Calu3 (cell line): ENCODE measurements around the gene DOCK8. TPM values are rescaled to one million over a fixed set of nuclear protein-coding genes. Genes with fewer than 3 reads are reported as not detected.

Experiments used
- BruUV-seq: library from RNA; stranded (reverse); fragments of 400-500 nt; replicated peaks from 2 replicates; lab custom pipeline; 2021; lab: Mats Ljungman, UMichigan
- CTCF ChIA-PET: fragments of 300-600 bp; sonication (Branson Sonifier 250); formaldehyde crosslinking; loops from one replicate; lab custom pipeline; 2022; ENCODE audit warnings: antibody characterized with exemption; lab: Charles Lee
- DNase-seq: peaks from one replicate; pipeline ENCODE4 v3.0.0; 2022
- H3K27ac Mint-ChIP-seq: one replicate; pipeline ENCODE4 v1.8.0; 2022; ENCODE audit warnings: mixed read lengths; ENCODE audit not compliant: unreplicated experiment
- H3K27me3 Mint-ChIP-seq: one replicate; pipeline ENCODE4 v1.8.0; 2022; ENCODE audit warnings: mixed read lengths; ENCODE audit not compliant: unreplicated experiment
- H3K36me3 Mint-ChIP-seq: one replicate; pipeline ENCODE4 v1.8.0; 2022; ENCODE audit warnings: mild to moderate bottlenecking, moderate library complexity, mixed read lengths; ENCODE audit not compliant: insufficient read depth, unreplicated experiment
- H3K4me1 Mint-ChIP-seq: one replicate; pipeline ENCODE4 v1.8.0; 2022; ENCODE audit warnings: mild to moderate bottlenecking, low read depth, mixed read lengths; ENCODE audit not compliant: unreplicated experiment
- H3K4me3 Mint-ChIP-seq: one replicate; pipeline ENCODE4 v1.8.0; 2022; ENCODE audit warnings: mild to moderate bottlenecking, low read depth, moderate library complexity, mixed read lengths; ENCODE audit not compliant: unreplicated experiment
- H3K9me3 Mint-ChIP-seq: one replicate; pipeline ENCODE4 v1.8.0; 2022; ENCODE audit warnings: low read depth, mixed read lengths; ENCODE audit not compliant: unreplicated experiment
- CTCF ChIP-seq: fragments of 200-600 bp; IDR thresholded peaks from one replicate; pipeline ENCODE4 v1.8.0; 2022; ENCODE audit warnings: antibody characterized with exemption; ENCODE audit not compliant: unreplicated experiment
- intact Hi-C: fragments of 100-400 bp; cut with micrococcal nuclease; formaldehyde crosslinking; loops from one replicate; pipeline ENCODE4 v1.10.0; 2022; ENCODE audit not compliant: unreplicated experiment
- total RNA-seq: library from RNA; stranded (reverse); gene quantifications from 2 replicates; pipeline ENCODE4 v1.2.3, GENCODE V29; 2022

DOCK8 gene
- total RNA-seq, 1 experiment from 2014 or later, result 0.50 TPM

DNA sequence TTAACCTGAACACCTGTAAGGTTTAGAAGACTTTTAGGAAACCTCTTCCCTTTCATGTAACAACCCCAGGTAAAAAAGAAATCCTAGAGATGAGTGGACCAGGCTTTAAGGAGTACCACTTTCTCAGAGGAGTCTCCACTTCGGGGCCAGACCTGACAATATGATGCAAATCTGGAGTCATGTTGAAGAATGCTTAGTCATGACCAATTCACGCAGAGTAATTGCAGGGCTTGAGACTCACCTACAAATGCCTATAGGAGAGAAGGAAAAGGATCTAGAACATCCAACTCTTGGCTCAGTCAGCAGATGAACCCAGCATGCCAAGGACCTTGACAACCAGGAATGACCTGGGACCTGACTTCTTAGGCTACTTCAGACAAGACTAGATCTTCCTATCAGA is 235.4 kb downstream of the DOCK8 start:
- Mint-ChIP-seq H3K9me3 (no peaks in the 10 kb centered on the region), H3K27ac (no peak overlapping the region), H3K27me3 (no peaks in the 10 kb centered on the region), H3K4me3 (no peak overlapping the region), H3K36me3 (no peaks in the 10 kb centered on the region), H3K4me1 (peaks cover 9% of the 10 kb centered on the region)
- TF ChIP-seq CTCF, result no peak
- CTCF ChIA-PET, result no interaction called here
- intact Hi-C loops, result no loop called here
- DNase-seq, result no peak
- no TSS peak for BruUV-seq

GRCh38 chr9:450561-450960 is 235.9 kb downstream of the DOCK8 start:
- no peaks in the 10 kb centered on the region for H3K36me3 Mint-ChIP-seq

DNA sequence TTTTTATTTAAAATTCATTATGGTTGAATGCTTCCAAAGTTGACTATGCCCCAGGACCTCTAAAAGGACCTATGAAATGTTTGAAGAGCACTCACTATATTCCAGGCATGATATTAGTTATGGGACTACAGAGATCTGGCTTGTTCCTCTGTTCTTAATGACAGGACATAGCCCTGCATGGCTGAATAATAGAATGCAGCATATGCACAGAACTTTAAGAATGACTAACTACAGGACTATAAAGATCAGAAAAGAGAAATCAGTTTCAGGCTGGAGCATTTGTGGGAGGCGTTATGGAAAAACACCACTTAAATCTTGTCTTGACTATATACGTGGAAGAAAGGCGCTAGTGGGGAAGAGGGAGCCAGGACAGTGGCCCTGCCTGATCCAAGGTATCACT is 239.2 kb downstream of the DOCK8 start:
- no peak for TF ChIP-seq CTCF
- H3K4me1 Mint-ChIP-seq, result no peaks in the 10 kb centered on the region
- DNase-seq, result no peak
- intact Hi-C loops, result no loop called here
- no peaks in the 10 kb centered on the region for H3K36me3 Mint-ChIP-seq
- no peak overlapping the region for H3K27ac Mint-ChIP-seq
- no peaks in the 10 kb centered on the region for H3K27me3 Mint-ChIP-seq
- no peak overlapping the region for H3K4me3 Mint-ChIP-seq
- BruUV-seq, result no TSS peak
- H3K9me3 Mint-ChIP-seq, result no peaks in the 10 kb centered on the region
- CTCF ChIA-PET, result no interaction called here

More at GRCh38 chr9:450561-450960, 235.9 kb downstream of the DOCK8 start:
- Mint-ChIP-seq H3K4me1 (peaks cover 9% of the 10 kb centered on the region), H3K27me3 (no peaks in the 10 kb centered on the region), H3K27ac (no peak overlapping the region), H3K4me3 (no peak overlapping the region), H3K9me3 (no peaks in the 10 kb centered on the region)
- no peak for TF ChIP-seq CTCF
- CTCF ChIA-PET, result no interaction called here
- no peak for DNase-seq
- BruUV-seq, result no TSS peak
- intact Hi-C loops, result no loop called here

DNA sequence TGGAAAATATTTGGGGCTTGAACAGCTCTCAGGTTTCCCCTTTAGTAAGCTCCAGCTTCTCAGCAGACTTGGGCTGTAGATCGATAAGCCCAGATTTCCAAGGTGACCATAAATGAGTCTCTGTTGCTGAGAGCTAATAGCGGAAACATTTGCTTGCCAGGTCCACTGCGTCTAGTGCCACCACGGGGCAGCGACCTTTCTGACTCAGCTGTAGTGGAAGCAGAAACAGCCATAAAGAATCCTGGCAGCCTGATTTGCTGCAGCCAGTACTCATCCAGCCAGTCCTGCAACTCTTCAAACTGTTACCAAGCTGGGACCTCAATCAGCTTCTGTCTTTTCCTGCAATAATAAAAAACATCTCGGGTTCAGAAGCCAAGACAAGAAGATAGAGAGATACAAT is 241.7 kb downstream of the DOCK8 start:
- H3K9me3 Mint-ChIP-seq, result no peaks in the 10 kb centered on the region
- no TSS peak for BruUV-seq
- H3K36me3 Mint-ChIP-seq, result no peaks in the 10 kb centered on the region
- DNase-seq, result peak; percentile 54
- CTCF ChIA-PET, result interaction anchor here (1.0 to 1.2 kb wide), 2 partner anchors 15 to 23 kb away, joined by 3 read pairs; no protein-coding TSS in a partner anchor
- H3K27me3 Mint-ChIP-seq, result no peaks in the 10 kb centered on the region
- no peak overlapping the region for H3K27ac Mint-ChIP-seq
- no peaks in the 10 kb centered on the region for H3K4me1 Mint-ChIP-seq
- no peak for TF ChIP-seq CTCF
- intact Hi-C loops, result no loop called here
- H3K4me3 Mint-ChIP-seq, result no peak overlapping the region
